Spleen (tissue), 11 donors: ENCODE results near the gene CD38. TPM values are rescaled to one million over a fixed set of nuclear protein-coding genes. Genes with fewer than 3 reads are reported as not detected.
"Not testable (repeated sequence)": the region's sequence is repeated elsewhere in the genome, so short reads cannot be mapped to it uniquely, and the experiment has no call there.

Source experiments
- DNase-seq: peaks from one replicate; pipeline ENCODE4 v3.0.0-alpha.2; 2020
- H3K27ac ChIP-seq, 8 donors: fragments of 200-600 bp; sonication (generic) in 7 of 8; 1 replicate in 4 of 8; 2 replicates in 4 of 8; pipeline versions ENCODE4 v1.5.0 to v1.8.0; 2016 to 2021; ENCODE audit warnings: inconsistent platforms in 4 of 8, mild to moderate bottlenecking in 4 of 8, moderate library complexity in 1 of 8
- H3K27me3 ChIP-seq, 7 donors: fragments of 200-600 bp; sonication (generic) in 6 of 7; replicated peaks in 1 of 7; 1 replicate in 4 of 7; 2 replicates in 3 of 7; pipeline versions ENCODE4 v1.5.0 to v1.8.0; 2016 to 2021; ENCODE audit warnings: inconsistent platforms in 3 of 7, mild to moderate bottlenecking in 1 of 7
- H3K36me3 ChIP-seq, 6 donors: fragments of 200-600 bp; sonication (generic) in 5 of 6; 1 replicate in 4 of 6; 2 replicates in 2 of 6; pipeline versions ENCODE4 v1.5.0 to v1.8.0; 2016 to 2021; ENCODE audit warnings: inconsistent platforms in 2 of 6
- H3K4me1 ChIP-seq, 6 donors: fragments of 200-600 bp; sonication (generic) in 5 of 6; 1 replicate in 3 of 6; 2 replicates in 3 of 6; pipeline versions ENCODE4 v1.5.0 to v1.8.0; 2016 to 2021; ENCODE audit warnings: inconsistent platforms in 3 of 6
- H3K4me3 ChIP-seq, 8 donors: fragments of 200-600 bp; sonication (generic) in 7 of 8; 1 replicate in 4 of 8; 2 replicates in 4 of 8; pipeline versions ENCODE4 v1.5.0 to v1.8.0; 2016 to 2021; ENCODE audit warnings: inconsistent platforms in 4 of 8, mild to moderate bottlenecking in 4 of 8, moderate library complexity in 2 of 8
- H3K9me3 ChIP-seq, 8 donors: fragments of 200-600 bp; sonication (generic) in 7 of 8; 1 replicate in 4 of 8; 2 replicates in 4 of 8; pipeline versions ENCODE4 v1.5.0 to v1.8.0; 2016 to 2021; ENCODE audit warnings: inconsistent platforms in 4 of 8
- POLR2A ChIP-seq, 3 donors: fragments of 450-650 bp; IDR thresholded peaks; one replicate each; pipeline ENCODE4 v1.5.1; 2017; ENCODE audit warnings: antibody characterized with exemption in 3 of 3, mild to moderate bottlenecking in 1 of 3
- POLR2AphosphoS5 ChIP-seq, 3 donors: sonication (generic); formaldehyde crosslinking; IDR thresholded peaks; one replicate each; pipeline ENCODE4 v1.5.1; 2017; ENCODE audit warnings: antibody characterized with exemption in 3 of 3
- WGBS, 5 donors: extraction: QIAGEN DNeasy Blood & Tissue Kit in 3 of 5; methylation state at CpG; one replicate each; pipeline versions ENCODE4 v1.1.5 to v1.1.7; 2013 to 2018; 5-methylcytosine and 5-hydroxymethylcytosine counted together
- intact Hi-C: fragments of 100-400 bp; cut with DNase I; formaldehyde crosslinking; loops from one replicate; pipeline ENCODE4 v1.15.0; 2023; ENCODE audit warnings: low total_unique reads
- polyA plus RNA-seq, 3 donors: library from polyadenylated mRNA; stranded (reverse); fragments of 200-250 nt; gene quantifications; one replicate each; pipeline ENCODE4 v1.2.1, GENCODE V29; 2013
- total RNA-seq, 7 donors: library from RNA; depleted of rRNA in 3 of 7; stranded (reverse); fragments of >200 nt in 3 of 7; fragmentation: NEBNext Ultra II Directional in 4 of 7; extraction: Animal tissue kit (Norgen Biotek cat#: 25700) in 4 of 7; gene quantifications; one replicate each; pipeline versions ENCODE4 v1.1.0 to v1.2.1, GENCODE V29; 2016 to 2021
- TF ChIP-seq, protein P1 (sequence below), 11 experiments: fragments of 200-600 bp in 7 of 11; fragments of 450-650 bp in 4 of 11; sonication (generic) in 4 of 11; IDR thresholded peaks in 8 of 11; conservative IDR thresholded peaks in 3 of 11; 1 replicate in 7 of 11; 2 replicates in 4 of 11; pipeline versions ENCODE4 v1.4.0 to v1.8.0; 2016 to 2021; ENCODE audit warnings: antibody characterized with exemption in 11 of 11, inconsistent platforms in 4 of 11, mild to moderate bottlenecking in 1 of 11
- donor health status: healthy with polysubstance abuse.
- donor health status: DM: no; HTN: no; CAD: no; lungs with moderate emphysema.
- donor health status: DM: no; HTN: no; CAD: no.
- donor health status: Bipolar disorder and iron deficiency.
- donor health status: healthy.
- donor health status: DM: no; HTN: no; CAD: no.
- donor health status: DM: yes; HTN: yes; CAD: no.

The CD38 gene
- total and polyA plus RNA-seq, 10 donors, result 4.9 to 92.9 (median 54.4) TPM

DNA sequence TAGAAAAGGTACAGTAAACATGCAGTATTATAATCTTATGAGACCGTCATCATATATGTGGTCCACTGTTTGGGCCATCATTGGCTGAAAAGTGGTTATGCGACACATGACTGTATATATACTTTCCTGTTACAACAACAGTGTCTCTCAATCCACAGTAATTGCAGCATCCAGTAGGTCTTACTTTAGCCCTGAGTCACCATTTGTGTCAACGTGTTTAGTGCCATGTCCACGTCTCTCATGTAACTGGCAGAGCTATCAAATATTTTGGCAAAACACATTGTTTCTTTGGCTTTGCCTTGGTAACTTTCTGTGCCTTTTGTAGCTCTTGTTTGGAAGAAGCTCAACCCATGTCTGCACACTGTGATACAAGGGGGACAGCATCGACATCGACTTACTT lies 73.8 kb downstream of the CD38 start:
- intact Hi-C loops, result no loop called here
- H3K4me1 ChIP-seq, result no peaks in the 10 kb centered on the region
- no peak for TF ChIP-seq POLR2AphosphoS5 (IDR thresholded peaks at IDR 0.05)
- TF ChIP-seq, protein P1, sequence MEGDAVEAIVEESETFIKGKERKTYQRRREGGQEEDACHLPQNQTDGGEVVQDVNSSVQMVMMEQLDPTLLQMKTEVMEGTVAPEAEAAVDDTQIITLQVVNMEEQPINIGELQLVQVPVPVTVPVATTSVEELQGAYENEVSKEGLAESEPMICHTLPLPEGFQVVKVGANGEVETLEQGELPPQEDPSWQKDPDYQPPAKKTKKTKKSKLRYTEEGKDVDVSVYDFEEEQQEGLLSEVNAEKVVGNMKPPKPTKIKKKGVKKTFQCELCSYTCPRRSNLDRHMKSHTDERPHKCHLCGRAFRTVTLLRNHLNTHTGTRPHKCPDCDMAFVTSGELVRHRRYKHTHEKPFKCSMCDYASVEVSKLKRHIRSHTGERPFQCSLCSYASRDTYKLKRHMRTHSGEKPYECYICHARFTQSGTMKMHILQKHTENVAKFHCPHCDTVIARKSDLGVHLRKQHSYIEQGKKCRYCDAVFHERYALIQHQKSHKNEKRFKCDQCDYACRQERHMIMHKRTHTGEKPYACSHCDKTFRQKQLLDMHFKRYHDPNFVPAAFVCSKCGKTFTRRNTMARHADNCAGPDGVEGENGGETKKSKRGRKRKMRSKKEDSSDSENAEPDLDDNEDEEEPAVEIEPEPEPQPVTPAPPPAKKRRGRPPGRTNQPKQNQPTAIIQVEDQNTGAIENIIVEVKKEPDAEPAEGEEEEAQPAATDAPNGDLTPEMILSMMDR (IDR thresholded peaks at IDR 0.05 in 8 of 11, conservative IDR thresholded peaks at IDR 0.05 in 3 of 11), result no peak
- no peak for TF ChIP-seq POLR2A (IDR thresholded peaks at IDR 0.05)
- H3K9me3 ChIP-seq, result no peaks in the 10 kb centered on the region
- no peak for DNase-seq
- H3K4me3 ChIP-seq, result no peak overlapping the region
- H3K27me3 ChIP-seq, result no peaks in the 10 kb centered on the region
- WGBS, 5 donors, result 84 to 95% (median 94%) methylated on average over 6 of the region's 6 CpGs
- peaks cover 0 to 35% (median 0%) of the 10 kb centered on the region in 6 donors for H3K36me3 ChIP-seq
- no peak overlapping the region for H3K27ac ChIP-seq

DNA sequence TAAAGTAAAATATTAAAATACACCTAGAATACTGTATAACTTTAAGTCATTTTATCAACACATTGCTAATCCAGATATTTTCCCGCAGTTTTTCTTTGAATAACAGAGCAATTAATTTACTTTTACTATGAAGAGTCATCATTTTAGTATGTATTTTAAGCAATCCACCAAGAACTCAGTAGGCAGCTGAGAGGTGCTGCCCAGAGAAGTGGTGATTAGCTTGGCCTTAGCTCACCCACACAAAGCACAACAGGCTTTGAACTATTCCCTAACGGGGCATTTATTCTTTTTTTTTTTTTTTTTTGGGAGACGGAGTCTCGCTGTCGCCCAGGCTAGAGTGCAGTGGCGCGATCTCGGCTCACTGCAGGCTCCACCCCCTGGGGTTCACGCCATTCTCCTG lies 74.4 kb downstream of the CD38 start:
- Histone ChIP-seq H3K27me3 (no peaks in the 10 kb centered on the region), H3K4me1 (no peaks in the 10 kb centered on the region), H3K4me3 (no peak overlapping the region), H3K27ac (no peak overlapping the region), H3K36me3 (peaks cover 0 to 35% (median 0%) of the 10 kb centered on the region in 6 donors), H3K9me3 (no peaks in the 10 kb centered on the region)
- intact Hi-C loops, result no loop called here
- WGBS, 5 donors, result 72 to 95% (median 79%) methylated on average over 2 to 9 of the region's 9 CpGs
- DNase-seq, result no peak
- TF ChIP-seq POLR2AphosphoS5 (IDR thresholded peaks at IDR 0.05), result no peak

DNA sequence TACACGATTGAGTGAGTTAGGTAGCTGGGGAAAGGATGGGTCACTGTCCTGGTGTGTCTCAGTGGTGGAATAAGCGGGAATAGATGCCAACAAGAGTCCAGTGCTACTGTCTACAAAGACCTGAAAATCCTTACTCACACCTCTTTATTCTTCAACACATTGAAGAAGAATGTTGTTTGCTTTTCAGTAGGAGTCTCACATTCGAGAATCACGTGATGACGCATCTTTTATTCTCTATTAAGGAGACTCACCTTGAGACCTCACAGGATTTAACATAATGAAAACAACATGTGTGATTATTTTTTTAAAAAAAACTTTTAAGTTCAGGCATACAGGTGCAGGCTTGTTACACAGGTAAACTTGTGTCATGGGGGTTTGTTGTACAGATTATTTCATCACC lies 75.2 kb downstream of the CD38 start:
- H3K9me3 ChIP-seq, result no peaks in the 10 kb centered on the region
- intact Hi-C loops, result no loop called here
- TF ChIP-seq, protein P1 (IDR thresholded peaks at IDR 0.05 in 8 of 11, conservative IDR thresholded peaks at IDR 0.05 in 3 of 11), result no peak
- TF ChIP-seq POLR2A (IDR thresholded peaks at IDR 0.05) (no peak), POLR2AphosphoS5 (IDR thresholded peaks at IDR 0.05) (no peak)
- H3K4me3 ChIP-seq, result no peak overlapping the region
- peaks cover 0 to 28% (median 0%) of the 10 kb centered on the region in 6 donors for H3K36me3 ChIP-seq
- H3K27me3 ChIP-seq, result no peaks in the 10 kb centered on the region
- WGBS, 5 donors, result 89 to 91% (median 91%) methylated on average over 5 of the region's 5 CpGs
- H3K27ac ChIP-seq, result no peak overlapping the region
- DNase-seq, result no peak
- no peaks in the 10 kb centered on the region for H3K4me1 ChIP-seq

DNA sequence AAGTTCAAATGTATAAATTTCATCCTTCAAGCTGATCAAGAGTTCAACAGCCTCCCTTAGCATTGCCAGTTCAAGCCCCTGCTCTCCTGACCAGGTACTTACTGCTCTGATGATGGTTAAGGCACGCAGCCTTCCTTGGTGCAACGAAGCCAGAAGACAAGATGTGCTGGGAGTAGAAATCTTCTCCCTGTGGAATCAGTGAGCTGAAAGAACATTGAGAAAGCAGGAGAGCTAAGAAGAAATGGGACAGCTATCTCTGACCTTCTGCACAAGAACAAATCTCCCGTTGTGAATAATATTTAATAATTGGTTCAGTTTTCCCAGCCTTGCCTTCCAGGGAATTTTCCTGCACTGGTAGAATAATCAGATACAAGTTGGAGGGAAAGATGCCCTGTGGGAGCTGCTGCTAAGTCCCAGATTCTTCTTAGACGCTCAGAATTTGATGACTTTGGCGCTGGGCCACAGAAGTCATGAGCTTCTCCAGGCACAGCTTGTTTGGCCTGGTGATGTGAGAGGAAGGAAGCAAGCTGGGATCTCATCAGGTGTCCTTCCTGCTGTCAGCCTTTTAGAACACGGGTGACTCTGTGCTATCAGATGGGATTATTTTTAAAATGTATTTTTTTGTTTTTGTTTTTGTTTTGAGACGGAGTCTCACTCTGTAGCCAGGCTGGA lies 77.8 kb downstream of the CD38 start:
- Histone ChIP-seq H3K9me3 (no peaks in the 10 kb centered on the region), H3K4me3 (no peak overlapping the region), H3K4me1 (no peaks in the 10 kb centered on the region), H3K27me3 (no peaks in the 10 kb centered on the region), H3K27ac (no peak overlapping the region), H3K36me3 (peaks cover 0 to 13% (median 0%) of the 10 kb centered on the region in 6 donors)
- TF ChIP-seq POLR2AphosphoS5 (IDR thresholded peaks at IDR 0.05) (no peak), POLR2A (IDR thresholded peaks at IDR 0.05) (no peak)
- TF ChIP-seq, protein P1 (IDR thresholded peaks at IDR 0.05 in 8 of 11, conservative IDR thresholded peaks at IDR 0.05 in 3 of 11), result no peak
- DNase-seq, result no peak
- 68 to 77% (median 72%) methylated on average over 7 of the region's 7 CpGs for WGBS, 5 donors
- intact Hi-C loops, result no loop called here

DNA sequence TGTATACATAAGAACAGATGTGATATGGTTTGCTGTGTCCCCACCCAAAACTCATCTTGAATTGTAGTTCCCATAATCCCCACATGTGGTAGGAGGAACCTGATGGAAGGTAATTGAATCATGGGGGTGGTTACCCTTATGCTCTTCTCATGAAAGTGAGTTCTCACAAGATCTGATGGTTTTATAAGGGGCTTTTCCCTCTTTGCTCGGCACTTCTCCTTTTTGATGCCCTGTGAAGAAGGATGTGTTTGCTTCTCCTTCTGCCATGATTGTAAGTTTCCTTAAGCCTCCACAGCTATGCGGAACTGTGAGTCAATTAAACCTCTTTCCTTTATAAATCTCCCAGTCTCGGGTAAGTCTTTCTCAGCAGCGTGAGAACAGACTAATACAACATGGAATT lies 83.1 kb downstream of the CD38 start:
- intact Hi-C loops, DNase-seq, H3K4me1 ChIP-seq, H3K9me3 ChIP-seq, H3K27ac ChIP-seq, H3K36me3 ChIP-seq, H3K4me3 ChIP-seq, H3K27me3 ChIP-seq: not testable (repeated sequence)
- 29 to 44% (median 38%) methylated on average over 4 of the region's 4 CpGs for WGBS, 5 donors
